Transverse colon (tissue), 4 donors: ENCODE results near the gene RABGAP1L. TPM values are rescaled to one million over a fixed set of nuclear protein-coding genes. Genes with fewer than 3 reads are reported as not detected.

Experiments
- DNase-seq: peaks from one replicate; pipeline ENCODE4 v3.0.0-alpha.2; 2019
- H3K27ac ChIP-seq, 4 donors: fragments of 200-600 bp; sonication (generic); 2 replicates each; pipeline ENCODE4 v1.5.1; 2016 to 2018; ENCODE audit warnings: inconsistent platforms in 4 of 4
- H3K27me3 ChIP-seq: fragments of 200-600 bp; sonication (generic); 2 replicates; pipeline ENCODE4 v1.5.1; 2017; ENCODE audit warnings: inconsistent platforms
- H3K36me3 ChIP-seq, 4 donors: fragments of 200-600 bp; sonication (generic); 2 replicates each; pipeline ENCODE4 v1.5.1; 2017 to 2019; ENCODE audit warnings: inconsistent platforms in 4 of 4
- H3K4me1 ChIP-seq, 4 donors: fragments of 200-600 bp; sonication (generic); 2 replicates each; pipeline ENCODE4 v1.5.1; 2017 to 2020; ENCODE audit warnings: inconsistent platforms in 4 of 4
- H3K4me3 ChIP-seq, 4 donors: fragments of 200-600 bp; sonication (generic); 1 replicate in 1 of 4; 2 replicates in 3 of 4; pipeline versions ENCODE4 v1.5.1 to v1.6.1; 2017 to 2019; ENCODE audit warnings: inconsistent platforms in 4 of 4
- H3K9me3 ChIP-seq, 2 donors: fragments of 200-600 bp; sonication (generic); 2 replicates each; pipeline ENCODE4 v1.5.1; 2017 to 2019; ENCODE audit warnings: inconsistent platforms in 2 of 2
- CTCF ChIP-seq, 5 experiments: fragments of 200-600 bp in 3 of 5; fragments of 450-650 bp in 2 of 5; sonication (generic) in 3 of 5; IDR thresholded peaks; 1 replicate in 2 of 5; 2 replicates in 3 of 5; pipeline ENCODE4 v1.5.1; 2016 to 2017; ENCODE audit warnings: antibody characterized with exemption in 5 of 5, inconsistent platforms in 3 of 5, mild to moderate bottlenecking in 2 of 5, moderate library complexity in 1 of 5
- EP300 ChIP-seq: sonication (generic); formaldehyde crosslinking; IDR thresholded peaks from one replicate; pipeline ENCODE4 v1.6.1; 2017; ENCODE audit warnings: antibody characterized with exemption, low read depth
- POLR2A ChIP-seq: fragments of 450-650 bp; IDR thresholded peaks from one replicate; pipeline ENCODE4 v1.6.1; 2016; ENCODE audit warnings: antibody characterized with exemption, mild to moderate bottlenecking, moderate library complexity
- POLR2AphosphoS5 ChIP-seq, 3 donors: sonication (generic); formaldehyde crosslinking; IDR thresholded peaks; one replicate each; pipeline ENCODE4 v1.6.1; 2016; ENCODE audit warnings: antibody characterized with exemption in 3 of 3
- WGBS, 2 donors: methylation state at CpG; one replicate each; pipeline ENCODE4 v1.1.5; 2018; ENCODE audit warnings: low coverage in 1 of 2; 5-methylcytosine and 5-hydroxymethylcytosine counted together
- in situ Hi-C, 4 donors: fragments of 200-750 bp; cut with MboI; loops; one replicate each; pipeline versions ENCODE4 v1.15.0 to v1.15.1; 2017; ENCODE audit warnings: low sequenced_read_pairs in 3 of 4, low pct_ligation_motif_present in 1 of 4, low pct_unique_long_range_greater_than_20kb in 1 of 4
- intact Hi-C: fragments of 100-400 bp; cut with DNase I; formaldehyde crosslinking; loops from one replicate; pipeline ENCODE4 v1.15.1; 2023; ENCODE audit warnings: low total_unique reads
- total RNA-seq, 4 donors: library from RNA; depleted of rRNA; stranded (reverse); fragments of >200 nt; gene quantifications; one replicate each; pipeline ENCODE4 v1.1.0, GENCODE V29; 2016

Gene RABGAP1L
- total RNA-seq, 4 donors from 2014 or later: 68.9 to 127 (median 99.9) TPM

GRCh38 chr1:174969977-174970376 lies 810.7 kb downstream of the RABGAP1L start:
- Histone ChIP-seq H3K27me3 (no peaks in the 10 kb centered on the region), H3K9me3 (no peaks in the 10 kb centered on the region), H3K27ac (peak overlapping the region in 2 of 4 donors; percentile 81 to 85), H3K4me1 (peaks cover 22 to 50% (median 32%) of the 10 kb centered on the region in 4 donors), H3K4me3 (no peak overlapping the region), H3K36me3 (peaks cover 0 to 4% (median 0%) of the 10 kb centered on the region in 4 donors)
- WGBS, 2 donors: 83% methylated on average over 1 of the region's 1 CpG
- in situ Hi-C loops: loop anchor here in 1 of 4 donors (10.0 kb wide), 1 partner anchor 195 kb away; no protein-coding TSS in a partner anchor
- no peak for DNase-seq
- intact Hi-C loops: no loop called here
- TF ChIP-seq POLR2AphosphoS5 (IDR thresholded peaks at IDR 0.05) (no peak), CTCF (IDR thresholded peaks at IDR 0.05) (no peak), EP300 (no peak), POLR2A (no peak)

GRCh38 chr1:174971466-174971865 lies 812.1 kb downstream of the RABGAP1L start:
- H3K9me3 ChIP-seq: no peaks in the 10 kb centered on the region
- in situ Hi-C loops (loop anchor here in 1 of 4 donors (10.0 kb wide), 1 partner anchor 197 kb away; no protein-coding TSS in a partner anchor), intact Hi-C loops (no loop called here)
- H3K4me1 ChIP-seq: peaks cover 9 to 35% (median 19%) of the 10 kb centered on the region in 4 donors
- no peak overlapping the region for H3K4me3 ChIP-seq
- H3K27me3 ChIP-seq: no peaks in the 10 kb centered on the region
- DNase-seq: no peak
- H3K36me3 ChIP-seq: peaks cover 0 to 4% (median 0%) of the 10 kb centered on the region in 4 donors
- no peak for TF ChIP-seq POLR2A
- no peak for TF ChIP-seq EP300
- TF ChIP-seq CTCF (IDR thresholded peaks at IDR 0.05): no peak
- no peak for TF ChIP-seq POLR2AphosphoS5 (IDR thresholded peaks at IDR 0.05)
- peak overlapping the region in 1 of 4 donors; percentile 3 for H3K27ac ChIP-seq

DNA sequence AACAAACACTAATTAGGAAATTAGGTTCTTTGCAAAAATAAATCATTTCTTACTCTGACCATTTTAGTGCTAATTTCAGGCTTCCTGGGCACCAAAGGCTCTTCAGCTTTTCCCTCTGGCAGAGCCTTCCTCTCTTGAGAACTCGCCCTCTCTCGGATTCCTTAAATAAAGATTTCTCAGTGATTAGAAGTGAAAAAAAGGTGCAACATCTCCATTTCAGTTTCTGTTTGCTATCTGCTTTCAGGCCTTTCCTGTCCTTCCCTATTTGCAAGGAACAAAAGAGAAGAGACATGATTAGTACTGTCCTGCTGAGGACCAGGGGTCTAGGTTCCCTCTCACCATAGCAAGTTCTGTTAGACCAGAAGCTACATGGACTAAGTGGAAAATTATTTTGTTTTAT lies 812.6 kb downstream of the RABGAP1L start:
- DNase-seq: no peak
- Histone ChIP-seq H3K36me3 (peaks cover 0 to 4% (median 0%) of the 10 kb centered on the region in 4 donors), H3K4me3 (no peak overlapping the region), H3K27me3 (no peaks in the 10 kb centered on the region), H3K27ac (peak overlapping the region in 1 of 4 donors; percentile 3), H3K9me3 (no peaks in the 10 kb centered on the region), H3K4me1 (peaks cover 6 to 31% (median 15%) of the 10 kb centered on the region in 4 donors)
- intact Hi-C loops (no loop called here), in situ Hi-C loops (loop anchor here in 1 of 4 donors (10.0 kb wide), 1 partner anchor 197 kb away; no protein-coding TSS in a partner anchor)
- no peak for TF ChIP-seq POLR2AphosphoS5 (IDR thresholded peaks at IDR 0.05)
- WGBS, 2 donors: 74% methylated on average over 2 of the region's 2 CpGs

- Histone ChIP-seq H3K4me1 (peaks cover 0 to 7% (median 0%) of the 10 kb centered on the region in 4 donors), H3K27ac (no peak overlapping the region), H3K36me3 (peaks cover 0 to 14% (median 6%) of the 10 kb centered on the region in 4 donors), H3K9me3 (no peaks in the 10 kb centered on the region), H3K4me3 (no peak overlapping the region), H3K27me3 (no peaks in the 10 kb centered on the region)
- 91 to 100% methylated on average over 1 to 2 of the region's 2 CpGs for WGBS, 2 donors
- no peak for TF ChIP-seq POLR2AphosphoS5 (IDR thresholded peaks at IDR 0.05)
- no peak for TF ChIP-seq CTCF (IDR thresholded peaks at IDR 0.05)
- no peak for TF ChIP-seq EP300
- TF ChIP-seq POLR2A: no peak
- DNase-seq: no peak
- intact Hi-C loops: no loop called here
- in situ Hi-C loops: loop anchor here in 2 of 4 donors (10.0 to 25.0 kb wide), 2 partner anchors 200 to 712 kb away; no protein-coding TSS in a partner anchor
These were observed 815.4 kb downstream of the RABGAP1L start for GRCh38 chr1:174974711-174975119.
